ENCODE results near the gene GRIN2C.

GRIN2C gene

DNA sequence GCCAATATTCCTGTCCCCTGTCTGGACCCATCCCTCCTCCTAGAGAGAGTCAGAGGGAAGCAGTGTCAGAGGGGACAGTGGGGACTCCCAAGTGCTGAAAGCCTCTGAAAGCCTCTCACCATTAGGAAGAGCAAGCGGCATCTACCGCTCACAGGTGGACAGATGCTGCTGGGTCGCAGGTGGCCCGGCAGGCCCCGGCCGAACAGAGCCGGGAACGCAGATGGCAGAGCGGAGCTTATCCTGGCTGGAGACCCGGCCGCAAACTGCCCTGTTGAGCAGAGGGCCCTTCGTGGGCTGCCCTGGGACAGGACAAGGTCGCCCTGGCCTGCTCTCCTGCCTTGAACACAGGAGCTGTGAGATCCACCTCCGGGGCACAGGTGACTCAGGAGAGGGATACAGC, 60.6 kb downstream of the GRIN2C start:
- no peak for DNase-seq (ENCODE audit: low read depth)

DNA sequence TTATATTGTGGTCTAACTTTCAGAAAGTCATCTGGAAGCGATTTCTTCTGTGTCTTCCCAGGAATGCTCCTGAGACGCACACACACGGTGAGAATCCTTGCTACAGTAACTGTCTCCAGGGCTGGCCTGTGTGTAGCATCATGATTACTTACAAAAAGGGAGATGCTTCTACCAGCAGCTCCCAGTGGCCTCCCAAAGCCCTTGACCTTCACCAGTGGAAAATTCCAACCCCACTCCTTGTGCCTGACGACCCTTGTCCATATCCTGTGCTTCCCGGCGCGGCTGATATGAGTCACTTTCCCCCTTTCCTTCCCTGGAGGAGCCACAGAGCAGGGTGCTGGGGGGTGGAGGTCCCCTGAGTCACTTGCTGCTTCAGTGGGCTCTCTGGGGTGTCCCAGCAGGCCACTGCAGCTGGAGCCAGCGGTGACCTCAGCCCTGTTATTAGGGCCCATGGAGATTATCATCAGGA, 61.4 kb downstream of the GRIN2C start:
- DNase-seq (ENCODE audit: low read depth) = no peak

DNA sequence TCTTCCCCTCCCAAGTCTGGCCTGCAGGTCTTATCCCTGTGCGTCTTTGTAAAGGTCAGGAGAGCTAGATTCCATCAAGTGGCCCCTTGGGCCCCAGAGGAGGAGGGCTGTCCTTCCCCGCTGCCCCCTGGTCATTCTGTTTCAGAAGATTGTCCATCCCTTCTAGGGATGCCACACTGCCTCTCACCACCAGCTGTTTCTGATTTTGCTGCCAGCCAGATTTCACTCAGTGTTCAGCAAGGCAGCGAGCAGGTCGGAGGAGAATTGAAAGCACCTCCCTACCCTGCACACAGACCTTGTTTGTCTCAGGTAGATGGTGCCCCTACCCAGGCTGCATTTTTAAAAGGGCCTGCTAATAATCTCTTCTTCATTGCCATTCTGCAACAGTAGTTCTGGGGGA, 61.9 kb downstream of the GRIN2C start:
- DNase-seq (ENCODE audit: low read depth) = no peak

DNA sequence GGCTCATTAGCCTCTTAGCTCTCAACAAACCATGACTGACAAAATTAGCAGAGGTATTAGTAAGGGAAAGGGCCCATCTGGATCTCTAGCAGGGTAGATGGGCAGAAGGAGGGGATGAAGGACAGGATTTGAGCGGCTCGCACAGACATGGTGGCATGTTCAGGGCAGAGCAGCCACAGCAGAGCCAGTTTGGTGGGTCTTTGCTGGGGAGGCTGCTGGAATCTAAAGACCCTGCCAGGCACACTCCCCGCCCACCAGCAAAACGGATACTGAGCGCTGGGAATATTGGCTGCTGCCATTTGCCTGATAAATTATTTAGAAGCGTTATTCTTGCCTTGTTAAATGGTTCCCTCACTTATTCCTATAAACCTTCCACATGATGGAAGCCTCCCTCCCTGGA, 62.8 kb downstream of the GRIN2C start:
- DNase-seq (ENCODE audit: low read depth) = no peak

DNA sequence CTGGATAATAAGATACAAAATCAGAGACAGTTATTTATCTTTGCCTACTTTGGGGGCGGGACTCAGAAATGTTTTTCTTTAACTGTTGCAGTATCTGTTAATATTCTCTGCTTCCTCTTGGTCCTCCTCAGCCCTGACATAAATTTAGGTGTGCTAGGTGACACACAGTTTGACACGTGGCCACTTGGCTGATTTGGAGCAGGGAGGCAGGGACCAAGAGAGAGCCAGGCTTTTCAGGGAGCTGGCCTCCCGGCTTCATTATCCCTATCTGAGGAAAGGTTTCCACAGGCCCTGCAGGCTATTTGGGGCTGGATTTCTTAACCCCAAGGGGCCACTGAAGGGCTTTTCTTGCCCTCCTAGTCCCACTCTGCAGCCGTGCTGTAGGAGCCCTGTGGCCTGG, 63.5 kb downstream of the GRIN2C start:
- DNase-seq (ENCODE audit: low read depth) = no peak

- DNase-seq (ENCODE audit: low read depth) = no peak
Measured at GRCh38 chr17:74795327-74796020, 64.2 kb downstream of the GRIN2C start.

DNA sequence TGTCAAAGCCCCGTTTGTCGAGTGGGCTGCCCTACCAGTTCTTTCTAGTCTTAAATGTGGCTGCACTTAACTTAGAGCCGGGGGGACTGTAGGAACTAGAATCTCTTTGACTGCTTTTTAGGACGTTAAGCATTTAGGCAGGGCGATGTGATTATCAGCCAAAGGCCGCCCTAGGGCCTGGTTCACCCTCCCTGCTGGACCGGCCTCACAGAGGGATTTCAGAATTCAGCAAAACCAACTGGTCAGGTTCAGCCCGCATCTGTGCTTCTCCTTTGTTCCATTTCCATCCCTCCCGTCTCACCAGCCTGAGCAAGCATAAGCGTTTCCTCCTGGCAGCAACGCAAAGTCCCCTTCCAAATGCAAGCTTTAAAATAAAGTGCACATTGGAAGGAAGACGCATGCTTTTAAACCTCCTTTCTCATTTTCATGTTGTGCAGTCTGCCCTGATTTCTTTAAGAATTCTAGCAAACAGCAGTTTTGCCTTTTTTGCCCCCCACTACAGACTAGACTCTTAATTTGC, 67.0 kb downstream of the GRIN2C start:
- DNase-seq (ENCODE audit: low read depth) = no peak
